ENCODE measurements around the gene PM20D2. TPM values are rescaled to one million over a fixed set of nuclear protein-coding genes. Genes with fewer than 3 reads are reported as not detected.

PM20D2 gene, protein sequence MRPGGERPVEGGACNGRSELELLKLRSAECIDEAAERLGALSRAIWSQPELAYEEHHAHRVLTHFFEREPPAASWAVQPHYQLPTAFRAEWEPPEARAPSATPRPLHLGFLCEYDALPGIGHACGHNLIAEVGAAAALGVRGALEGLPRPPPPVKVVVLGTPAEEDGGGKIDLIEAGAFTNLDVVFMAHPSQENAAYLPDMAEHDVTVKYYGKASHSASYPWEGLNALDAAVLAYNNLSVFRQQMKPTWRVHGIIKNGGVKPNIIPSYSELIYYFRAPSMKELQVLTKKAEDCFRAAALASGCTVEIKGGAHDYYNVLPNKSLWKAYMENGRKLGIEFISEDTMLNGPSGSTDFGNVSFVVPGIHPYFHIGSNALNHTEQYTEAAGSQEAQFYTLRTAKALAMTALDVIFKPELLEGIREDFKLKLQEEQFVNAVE
- total RNA-seq (10 to 100 TPM; 18.4 to 32.0 (median 27.7) TPM), polyA plus RNA-seq (10 to 100 TPM; 10.0 to 19.5 TPM)
- long read RNA-seq, donor 1, partial matches to known transcripts = 1 of 3 reads
- long read RNA-seq, donor 1, other reads (novel, unspliced or antisense) = 2 of 3 reads
- long read RNA-seq, donor 2, full-length matches to known transcripts = 7 of 7 reads
- long read RNA-seq, donor 2, partial matches to known transcripts = 0 of 7 reads
- long read RNA-seq, donor 2, other reads (novel, unspliced or antisense) = 0 of 7 reads
- long read RNA-seq, donor 3, full-length matches to known transcripts = 6 of 17 reads
- long read RNA-seq, donor 3, partial matches to known transcripts = 6 of 17 reads
- long read RNA-seq, donor 3, other reads (novel, unspliced or antisense) = 5 of 17 reads

DNA sequence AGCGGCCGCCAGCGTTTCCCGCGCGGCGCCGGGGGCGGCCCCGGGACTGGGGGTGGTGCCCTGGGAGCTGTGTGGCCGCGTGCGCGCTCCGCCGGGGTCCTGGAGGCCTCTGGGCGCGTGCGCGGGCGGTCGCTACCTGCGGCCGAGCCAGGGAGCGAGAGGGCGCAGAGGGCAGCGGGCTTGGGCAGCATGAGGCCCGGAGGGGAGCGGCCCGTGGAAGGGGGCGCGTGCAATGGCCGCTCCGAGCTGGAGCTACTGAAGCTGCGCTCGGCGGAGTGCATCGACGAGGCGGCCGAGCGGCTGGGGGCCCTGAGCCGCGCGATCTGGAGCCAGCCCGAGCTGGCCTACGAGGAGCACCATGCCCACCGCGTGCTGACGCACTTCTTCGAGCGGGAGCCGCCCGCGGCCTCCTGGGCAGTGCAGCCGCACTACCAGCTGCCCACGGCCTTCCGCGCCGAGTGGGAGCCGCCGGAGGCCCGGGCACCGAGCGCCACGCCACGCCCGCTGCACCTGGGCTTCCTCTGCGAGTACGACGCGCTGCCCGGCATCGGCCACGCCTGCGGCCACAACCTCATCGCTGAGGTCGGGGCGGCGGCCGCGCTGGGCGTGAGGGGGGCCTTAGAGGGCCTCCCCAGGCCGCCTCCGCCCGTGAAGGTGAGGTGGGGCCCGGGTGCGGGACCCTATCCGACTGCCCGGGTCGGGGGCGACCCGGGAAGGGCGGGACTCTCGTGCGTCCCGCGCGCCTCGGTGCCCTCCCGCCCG, at the start of gene PM20D2:
PM20D2 (plus strand) TSS at position 100 of the 762 bp plus-strand sequence; CDS start at position 190, 90 bp downstream.
- Histone ChIP-seq H3K27me3 (no peaks in the 10 kb centered on the region), H3K9me3 (no peaks in the 10 kb centered on the region), H3K4me3 (peak within 1 kb of the TSS; percentile 77), H3K27ac (peak within 1 kb of the TSS; percentile 82 to 97), H3K4me1 (ENCODE audit: insufficient read depth) (peaks cover 6% of the 10 kb centered on the region), H3K36me3 (no peaks in the 10 kb centered on the region)
- TF ChIP-seq, protein P1, sequence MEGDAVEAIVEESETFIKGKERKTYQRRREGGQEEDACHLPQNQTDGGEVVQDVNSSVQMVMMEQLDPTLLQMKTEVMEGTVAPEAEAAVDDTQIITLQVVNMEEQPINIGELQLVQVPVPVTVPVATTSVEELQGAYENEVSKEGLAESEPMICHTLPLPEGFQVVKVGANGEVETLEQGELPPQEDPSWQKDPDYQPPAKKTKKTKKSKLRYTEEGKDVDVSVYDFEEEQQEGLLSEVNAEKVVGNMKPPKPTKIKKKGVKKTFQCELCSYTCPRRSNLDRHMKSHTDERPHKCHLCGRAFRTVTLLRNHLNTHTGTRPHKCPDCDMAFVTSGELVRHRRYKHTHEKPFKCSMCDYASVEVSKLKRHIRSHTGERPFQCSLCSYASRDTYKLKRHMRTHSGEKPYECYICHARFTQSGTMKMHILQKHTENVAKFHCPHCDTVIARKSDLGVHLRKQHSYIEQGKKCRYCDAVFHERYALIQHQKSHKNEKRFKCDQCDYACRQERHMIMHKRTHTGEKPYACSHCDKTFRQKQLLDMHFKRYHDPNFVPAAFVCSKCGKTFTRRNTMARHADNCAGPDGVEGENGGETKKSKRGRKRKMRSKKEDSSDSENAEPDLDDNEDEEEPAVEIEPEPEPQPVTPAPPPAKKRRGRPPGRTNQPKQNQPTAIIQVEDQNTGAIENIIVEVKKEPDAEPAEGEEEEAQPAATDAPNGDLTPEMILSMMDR (IDR thresholded peaks at IDR 0.05) = no peak
- no peak for TF ChIP-seq EP300 (IDR thresholded peaks at IDR 0.05)
- TF ChIP-seq POLR2A (IDR thresholded peaks at IDR 0.05) = peak; percentile 55
- 0 to 1% (median 0%) methylated on average over 62 to 102 of the region's 102 CpGs for WGBS, 3 donors
- intact Hi-C loops (cut with DNase I) = loop anchor here in 2 of 4 donors (10.0 kb wide), 1 partner anchor 61 kb away; the partner anchor contains the start of gene PNRC1 (in 2 of the 2)
- peak; percentile 65 to 82 (median 75) for DNase-seq

DNA sequence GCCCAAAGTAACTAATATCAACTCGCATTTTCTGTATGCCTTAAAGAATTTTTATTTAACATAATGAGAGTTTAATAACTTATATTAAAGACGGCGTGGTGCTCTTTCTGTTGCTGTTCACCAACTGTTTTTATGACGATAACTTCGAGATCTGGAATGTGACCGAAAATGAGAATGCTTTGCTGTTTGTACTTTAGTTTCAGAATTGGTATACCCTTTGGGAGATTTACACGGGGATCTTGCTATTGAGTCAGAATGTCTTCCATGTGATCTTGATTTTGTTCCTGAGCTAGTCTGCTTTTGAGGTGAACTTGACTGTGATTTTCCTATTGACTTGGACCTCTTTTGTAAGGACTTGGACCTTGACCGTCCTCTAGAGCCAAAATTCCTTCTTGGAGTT, 47.4 kb upstream of the PM20D2 start:
- 94 to 96% (median 95%) methylated on average over 8 of the region's 8 CpGs for WGBS, 3 donors
- Histone ChIP-seq H3K27me3 (no peaks in the 10 kb centered on the region), H3K4me3 (no peak overlapping the region), H3K36me3 (no peaks in the 10 kb centered on the region), H3K9me3 (no peaks in the 10 kb centered on the region), H3K27ac (no peak overlapping the region), H3K4me1 (ENCODE audit: insufficient read depth) (no peaks in the 10 kb centered on the region)
- TF ChIP-seq, protein P1 (IDR thresholded peaks at IDR 0.05) = no peak
- TF ChIP-seq POLR2A (IDR thresholded peaks at IDR 0.05) (no peak), EP300 (IDR thresholded peaks at IDR 0.05) (no peak)
- no peak for DNase-seq
- intact Hi-C loops (cut with DNase I) = no loop called here

DNA sequence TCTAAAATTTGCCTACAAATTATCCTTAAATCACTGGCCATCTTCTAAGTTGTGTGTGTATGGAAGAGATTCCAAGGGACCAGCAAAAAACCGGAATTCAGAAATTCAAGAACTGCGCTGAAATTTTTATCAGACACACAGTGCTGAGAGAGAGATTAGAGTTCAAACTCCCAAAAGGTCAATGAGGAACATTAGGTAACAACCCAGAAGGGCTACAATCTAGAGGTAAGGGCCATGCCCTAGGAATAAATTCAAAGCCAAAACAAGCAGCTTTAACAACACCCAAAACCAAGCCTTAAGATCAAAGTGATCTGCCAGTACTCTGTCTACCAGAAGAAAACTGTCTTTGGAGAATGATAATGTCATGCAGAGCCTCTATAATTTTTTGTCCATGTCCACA, 45.7 kb upstream of the PM20D2 start:
- H3K9me3 ChIP-seq = no peaks in the 10 kb centered on the region
- 88 to 95% (median 90%) methylated on average over 2 of the region's 2 CpGs for WGBS, 3 donors
- no peak overlapping the region for H3K27ac ChIP-seq
- H3K36me3 ChIP-seq = no peaks in the 10 kb centered on the region
- no peak for DNase-seq
- TF ChIP-seq, protein P1 (IDR thresholded peaks at IDR 0.05) = no peak
- TF ChIP-seq EP300 (IDR thresholded peaks at IDR 0.05) (no peak), POLR2A (IDR thresholded peaks at IDR 0.05) (no peak)
- no peak overlapping the region for H3K4me3 ChIP-seq
- H3K27me3 ChIP-seq = no peaks in the 10 kb centered on the region
- intact Hi-C loops (cut with DNase I) = no loop called here
- no peaks in the 10 kb centered on the region for H3K4me1 ChIP-seq (ENCODE audit: insufficient read depth)

DNA sequence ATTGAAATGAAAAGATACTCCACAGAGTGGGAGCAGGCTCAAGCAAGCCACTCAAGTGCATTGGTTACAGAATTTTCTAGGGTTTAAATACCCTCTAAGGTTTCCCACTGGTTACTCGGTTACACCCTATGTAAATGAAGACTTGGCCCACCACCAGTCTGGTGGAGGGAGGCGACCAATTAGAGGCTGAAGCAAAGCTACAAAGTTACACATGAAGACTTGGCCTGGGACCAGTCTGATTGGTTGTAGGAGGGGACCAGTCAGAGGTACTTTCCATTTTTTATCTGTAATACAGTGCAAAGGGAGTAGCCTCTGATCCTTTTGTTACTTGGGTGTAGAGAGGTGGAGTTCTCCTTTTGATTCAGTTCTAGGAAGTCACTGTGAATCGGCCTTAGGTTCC, 35.6 kb upstream of the PM20D2 start:
- 87 to 89% (median 88%) methylated on average over 3 of the region's 3 CpGs for WGBS, 3 donors
- H3K9me3 ChIP-seq = no peaks in the 10 kb centered on the region

More for the DNA sequence above, 35.6 kb upstream of the PM20D2 start:
- H3K4me3 ChIP-seq = no peak overlapping the region
- no peak for DNase-seq
- TF ChIP-seq, protein P1 (IDR thresholded peaks at IDR 0.05) = no peak
- TF ChIP-seq POLR2A (IDR thresholded peaks at IDR 0.05) (no peak), EP300 (IDR thresholded peaks at IDR 0.05) (no peak)
- no peak overlapping the region for H3K27ac ChIP-seq
- H3K36me3 ChIP-seq = no peaks in the 10 kb centered on the region
- no peaks in the 10 kb centered on the region for H3K4me1 ChIP-seq (ENCODE audit: insufficient read depth)
- H3K27me3 ChIP-seq = no peaks in the 10 kb centered on the region
- intact Hi-C loops (cut with DNase I) = no loop called here
